HEK293T (cell line): ENCODE results near the gene RNF144A.

Experiments
- FOXM1 ChIP-seq: fragments of 450-650 bp; IDR thresholded peaks from 2 replicates; pipeline ENCODE4 v1.6.1; 2017; ENCODE audit warnings: mild to moderate bottlenecking, borderline replicate concordance
- HDGF ChIP-seq: fragments of 450-650 bp; IDR thresholded peaks from 2 replicates; pipeline ENCODE4 v1.6.1; 2017; ENCODE audit warnings: antibody characterized with exemption, borderline replicate concordance
- SP1 ChIP-seq: fragments of 450-650 bp; IDR thresholded peaks from 2 replicates; pipeline ENCODE4 v1.6.1; 2017
- SUZ12 ChIP-seq: fragments of 450-650 bp; IDR thresholded peaks from 2 replicates; pipeline ENCODE4 v1.6.1; 2016; ENCODE audit warnings: mild to moderate bottlenecking
- ZNF384 ChIP-seq: fragments of 450-650 bp; IDR thresholded peaks from 2 replicates; pipeline ENCODE4 v1.6.1; 2016

- TF ChIP-seq SP1 (no peak), ZNF384 (no peak), SUZ12 (no peak), FOXM1 (no peak), HDGF (no peak)
Measured at GRCh38 chr2:7089898-7090510, 172.8 kb downstream of the RNF144A start.
